HG02678 (cell line): ENCODE measurements around the gene CCDC188.

Source experiments
- ATAC-seq: cut with Tn5 transposase; IDR thresholded peaks from one replicate; pipeline ENCODE4 v1.9.1; 2021; ENCODE audit warnings: mild to moderate bottlenecking, moderate library complexity; ENCODE audit not compliant: unreplicated experiment

Gene CCDC188

DNA sequence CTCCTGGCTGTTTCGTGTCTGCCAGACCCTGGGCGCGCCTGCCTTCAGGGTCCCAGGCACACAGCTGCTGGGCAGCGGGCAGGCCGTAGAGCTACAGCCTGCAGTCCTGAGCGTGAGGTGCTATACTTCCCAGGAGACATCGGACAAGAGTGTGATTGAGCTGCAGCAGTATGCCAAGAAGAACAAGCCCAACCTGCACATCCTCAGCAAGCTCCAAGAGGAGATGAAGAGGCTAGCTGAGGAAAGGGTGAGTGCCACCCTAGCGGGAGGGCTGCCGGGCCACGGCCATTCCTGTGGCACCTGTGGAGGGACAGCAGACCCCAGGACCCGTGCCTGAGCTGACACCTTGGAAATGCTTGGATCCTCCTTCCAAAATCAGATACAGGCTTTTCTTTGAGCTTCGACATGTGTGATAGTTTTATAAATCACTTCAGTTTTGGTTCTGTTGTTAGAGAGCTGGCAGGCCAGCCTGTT, 42.1 kb downstream of the CCDC188 start:
- no peak for ATAC-seq

DNA sequence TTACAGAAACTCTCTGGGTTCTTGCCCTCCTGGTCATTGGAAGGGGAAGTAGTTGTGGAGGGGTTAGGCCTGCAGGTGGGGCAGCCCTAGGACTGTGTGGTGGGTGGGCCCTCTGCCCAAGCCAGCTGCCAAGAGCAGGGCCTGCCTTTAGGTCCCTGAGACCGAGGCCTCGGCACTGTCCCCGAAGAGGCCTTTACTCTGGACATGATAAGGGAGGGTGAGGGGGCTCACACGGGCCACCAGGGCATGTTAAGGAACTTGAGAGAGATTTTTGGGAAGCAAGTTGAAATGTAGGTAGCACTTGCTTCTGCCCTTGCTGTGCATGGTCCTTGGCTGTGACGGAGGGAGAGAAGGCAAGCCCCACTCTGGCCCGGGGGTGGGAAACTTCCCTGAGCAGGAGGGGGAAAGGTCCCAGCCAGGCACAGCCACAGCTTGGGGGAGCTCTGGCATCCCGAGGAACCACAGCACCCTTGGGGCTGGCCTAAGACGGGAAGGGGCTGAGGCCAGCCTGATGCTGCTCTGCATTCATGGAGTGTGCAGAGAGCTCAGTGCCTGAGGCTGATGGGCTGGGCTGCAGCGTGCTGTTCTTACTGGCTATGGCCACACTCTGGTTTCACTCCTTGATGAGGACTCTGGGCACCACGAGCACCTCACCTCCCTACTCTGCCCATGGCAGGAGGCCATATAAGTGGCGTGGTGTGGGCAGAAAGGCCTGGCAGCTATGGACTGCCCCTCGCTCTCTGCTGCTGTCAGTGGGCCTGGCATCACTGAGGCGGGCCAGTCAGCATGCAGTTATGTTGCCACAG, 42.7 kb downstream of the CCDC188 start:
- no peak for ATAC-seq

DNA sequence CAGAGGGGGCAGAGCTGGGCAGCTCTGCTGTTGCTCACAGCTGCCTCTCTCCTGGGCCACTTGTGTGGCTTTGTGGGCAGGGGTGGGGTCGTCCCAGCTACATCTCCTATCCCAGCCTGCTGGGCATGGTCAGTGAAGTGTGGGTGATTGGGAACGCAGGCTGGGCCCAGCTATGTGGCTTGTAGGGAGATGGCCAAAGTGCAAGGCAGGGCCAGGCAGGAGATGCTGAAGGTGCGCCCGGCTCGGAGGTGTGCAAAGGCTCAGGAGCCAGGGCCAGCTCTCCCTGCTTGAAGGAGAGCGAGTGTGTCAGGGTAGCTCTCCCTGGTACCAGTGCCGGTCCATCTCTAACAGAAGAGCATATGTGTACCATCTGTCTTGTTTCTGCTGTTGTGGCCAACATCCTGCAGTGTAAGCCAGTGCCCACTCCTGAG, 43.4 kb downstream of the CCDC188 start:
- no peak for ATAC-seq

DNA sequence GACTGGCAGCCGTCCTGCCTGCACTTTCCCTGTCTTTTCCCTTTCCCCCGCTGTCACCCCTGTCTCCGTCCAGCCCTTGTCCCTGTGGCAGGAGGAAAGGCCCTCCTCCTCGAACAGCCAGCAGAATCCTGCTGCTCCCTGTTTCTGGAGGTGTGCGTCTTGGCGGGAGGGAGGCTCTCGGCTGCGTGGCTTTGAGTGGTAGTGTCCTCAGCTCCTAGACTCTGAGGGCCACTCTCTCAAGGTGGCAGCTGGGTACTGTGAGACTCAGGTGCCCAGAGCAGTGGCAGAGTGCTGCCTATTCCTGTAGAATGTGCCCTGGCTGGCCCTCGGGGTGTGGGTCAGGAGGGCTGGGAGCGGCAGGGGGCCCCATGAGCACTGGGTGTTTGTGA, 44.0 kb downstream of the CCDC188 start:
- no peak for ATAC-seq

DNA sequence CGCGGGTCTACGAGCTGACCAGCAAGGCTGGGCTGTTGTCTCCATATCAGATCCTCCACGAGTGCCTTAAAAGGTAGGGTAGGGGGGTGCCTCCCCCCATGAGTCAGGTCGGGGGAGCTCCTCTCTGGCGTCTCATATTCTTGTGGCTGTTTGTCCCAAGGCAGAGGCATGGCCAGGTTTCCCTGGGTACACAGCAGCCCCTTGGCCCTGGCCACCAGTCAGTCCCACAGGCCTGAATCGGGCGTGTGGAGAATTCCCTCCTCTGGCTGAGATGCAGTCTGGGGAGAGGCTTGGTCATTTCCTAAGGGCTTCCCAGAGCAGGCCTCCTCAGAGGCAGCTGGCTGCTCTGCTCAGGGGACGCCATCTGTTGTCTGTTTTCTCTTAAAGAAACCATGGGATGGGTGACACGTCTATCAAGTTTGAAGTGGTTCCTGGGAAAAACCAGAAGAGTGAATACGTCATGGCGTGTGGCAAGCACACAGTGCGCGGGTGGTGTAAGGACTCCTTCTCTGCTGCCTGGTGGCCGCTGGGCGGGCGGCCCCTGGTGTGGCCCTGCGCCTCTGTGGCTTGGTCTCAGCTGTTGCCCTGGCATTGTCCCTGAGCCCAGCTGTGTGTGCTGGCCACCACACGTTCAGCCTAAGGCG, 44.5 kb downstream of the CCDC188 start:
- no peak for ATAC-seq

DNA sequence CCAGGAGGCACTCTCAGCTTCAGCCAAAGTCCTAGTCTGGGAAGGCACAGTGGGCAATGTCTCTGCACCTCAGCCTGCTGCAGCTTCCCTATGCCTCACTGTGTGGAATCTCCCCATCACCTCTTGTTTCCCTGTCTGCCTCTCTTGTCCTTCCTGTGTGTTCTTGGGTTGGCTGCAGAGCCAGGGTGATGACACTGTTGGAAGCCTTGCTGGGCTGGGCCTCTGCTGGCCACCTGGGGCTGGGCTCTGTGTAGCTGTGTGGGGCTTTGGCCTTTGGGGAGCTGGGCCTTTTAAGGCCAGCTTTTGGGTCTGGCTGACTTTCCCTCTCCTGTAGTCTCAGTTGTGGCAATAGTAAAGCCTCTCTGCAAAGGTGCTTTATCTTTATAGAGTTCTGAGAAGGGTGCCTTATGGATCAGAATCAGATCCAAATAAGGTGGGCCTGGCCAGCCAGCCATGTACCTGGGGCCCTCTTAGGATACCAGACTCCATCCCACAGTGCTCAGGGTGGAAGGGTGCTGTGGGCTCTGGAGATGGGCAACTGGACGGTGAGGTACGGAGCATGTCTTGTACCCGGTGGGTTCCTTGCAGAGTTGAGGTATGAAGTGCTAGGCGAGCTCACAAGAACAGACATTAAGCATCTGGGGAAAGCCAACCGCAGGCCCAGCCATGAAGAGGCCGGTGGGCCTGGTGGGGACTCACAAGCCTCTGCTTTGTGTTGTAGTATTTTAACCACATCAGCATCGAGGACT, 45.2 kb downstream of the CCDC188 start:
- ATAC-seq: no peak

DNA sequence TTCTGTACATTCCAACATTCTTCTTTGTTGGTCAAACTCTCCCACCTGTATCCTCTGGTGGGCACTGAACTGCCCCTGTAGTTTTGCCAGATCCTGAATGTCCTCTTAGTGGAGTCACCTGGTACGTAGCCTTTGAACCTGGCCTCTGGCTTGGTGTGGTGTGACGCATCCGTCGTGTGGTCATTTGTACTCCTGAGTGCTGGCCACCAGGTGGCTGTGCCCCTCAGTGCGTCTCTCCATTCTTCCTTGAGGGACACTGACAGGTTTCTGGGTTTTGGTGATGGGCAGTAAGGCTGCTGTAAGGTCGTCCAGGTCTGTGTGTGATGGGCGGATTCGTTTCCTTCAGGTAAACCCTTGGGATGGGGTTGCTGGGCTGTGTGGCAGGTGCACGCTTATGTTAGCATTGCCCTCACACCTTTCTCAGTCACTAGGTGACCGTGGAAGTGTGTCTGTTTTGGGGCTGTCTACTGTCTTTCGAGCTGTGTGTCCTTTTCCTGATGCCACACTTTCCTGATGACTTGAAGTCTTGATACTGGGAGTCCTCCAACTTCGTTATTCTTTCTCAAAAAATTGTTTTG, 48.6 kb downstream of the CCDC188 start:
- no peak for ATAC-seq

DNA sequence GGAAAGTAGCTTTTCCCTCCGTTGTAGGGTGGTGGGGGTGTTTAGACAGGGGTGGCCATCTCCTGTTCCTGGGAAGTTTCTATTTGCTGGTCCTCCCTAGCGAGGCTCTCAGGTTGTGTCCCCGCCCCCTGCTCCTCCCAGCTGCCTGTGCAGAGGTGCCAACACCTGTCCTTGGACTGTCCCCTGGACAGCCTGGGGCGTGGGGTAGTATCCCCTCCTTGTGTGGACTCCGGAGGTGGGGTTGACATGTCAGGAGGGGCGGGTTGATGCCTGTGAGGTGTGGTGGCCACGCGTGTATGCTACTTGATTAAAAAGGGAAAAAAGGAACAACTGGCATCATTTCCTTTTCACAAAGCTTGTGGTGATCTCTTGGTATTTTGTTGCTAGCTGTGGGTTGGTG, 49.2 kb downstream of the CCDC188 start:
- no peak for ATAC-seq

DNA sequence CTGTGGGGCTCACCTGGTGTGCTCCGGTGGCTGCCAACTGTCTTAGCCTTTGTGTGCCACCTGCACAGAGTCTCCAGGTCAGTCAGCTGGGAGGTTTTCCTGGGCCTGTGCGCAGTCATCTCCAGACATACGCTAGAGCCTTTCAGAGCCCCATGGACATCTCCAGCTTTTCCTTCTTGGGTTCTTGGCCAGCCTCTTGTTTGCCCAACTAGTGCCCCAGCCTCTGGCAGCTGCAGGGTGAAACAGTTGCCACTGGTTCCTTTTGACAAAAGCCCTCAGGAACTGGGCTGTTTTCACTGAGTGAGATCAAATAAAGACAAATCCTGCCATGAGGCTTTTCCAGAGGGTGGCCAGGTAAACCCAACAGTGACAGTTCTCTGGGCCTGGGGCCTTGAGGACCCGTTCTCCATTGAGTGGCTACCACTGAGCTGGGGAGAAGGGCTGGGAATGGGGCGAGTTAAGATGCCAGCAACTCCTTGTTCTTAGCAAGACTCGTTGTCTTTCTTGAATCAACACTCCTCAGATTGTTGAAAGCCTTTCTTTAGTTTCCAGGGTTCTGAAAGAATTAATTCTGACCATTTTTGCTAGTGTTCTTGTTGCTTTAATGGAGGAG, 51.6 kb downstream of the CCDC188 start:
- no peak for ATAC-seq
